ENCODE results near the gene ACBD6.

- TF ChIP-seq, protein P1, sequence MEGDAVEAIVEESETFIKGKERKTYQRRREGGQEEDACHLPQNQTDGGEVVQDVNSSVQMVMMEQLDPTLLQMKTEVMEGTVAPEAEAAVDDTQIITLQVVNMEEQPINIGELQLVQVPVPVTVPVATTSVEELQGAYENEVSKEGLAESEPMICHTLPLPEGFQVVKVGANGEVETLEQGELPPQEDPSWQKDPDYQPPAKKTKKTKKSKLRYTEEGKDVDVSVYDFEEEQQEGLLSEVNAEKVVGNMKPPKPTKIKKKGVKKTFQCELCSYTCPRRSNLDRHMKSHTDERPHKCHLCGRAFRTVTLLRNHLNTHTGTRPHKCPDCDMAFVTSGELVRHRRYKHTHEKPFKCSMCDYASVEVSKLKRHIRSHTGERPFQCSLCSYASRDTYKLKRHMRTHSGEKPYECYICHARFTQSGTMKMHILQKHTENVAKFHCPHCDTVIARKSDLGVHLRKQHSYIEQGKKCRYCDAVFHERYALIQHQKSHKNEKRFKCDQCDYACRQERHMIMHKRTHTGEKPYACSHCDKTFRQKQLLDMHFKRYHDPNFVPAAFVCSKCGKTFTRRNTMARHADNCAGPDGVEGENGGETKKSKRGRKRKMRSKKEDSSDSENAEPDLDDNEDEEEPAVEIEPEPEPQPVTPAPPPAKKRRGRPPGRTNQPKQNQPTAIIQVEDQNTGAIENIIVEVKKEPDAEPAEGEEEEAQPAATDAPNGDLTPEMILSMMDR (IDR thresholded peaks at IDR 0.05; ENCODE audit: low read depth, low read length, poor library complexity, severe bottlenecking) = no peak
- TF ChIP-seq EZH2phosphoT487 (IDR thresholded peaks at IDR 0.05; ENCODE audit: borderline replicate concordance, low read length) = no peak
Observed at GRCh38 chr1:180244840-180245239, 257.5 kb downstream of the ACBD6 start.

All from DOHH2 (cell line).